B cell (primary cell): Measurements from ENCODE around the gene ZBED5.

Experiments
- CTCF ChIP-seq: fragments of 200-600 bp; IDR thresholded peaks from one replicate; pipeline ENCODE4 v1.8.0; 2022; ENCODE audit warnings: antibody characterized with exemption, mild to moderate bottlenecking
- EZH2 ChIP-seq: IDR thresholded peaks from 2 replicates; pipeline ENCODE4 v1.6.1; 2012; ENCODE audit warnings: borderline replicate concordance, low read depth, mild to moderate bottlenecking, moderate library complexity, low read length; ENCODE audit not compliant: insufficient read depth, poor library complexity, severe bottlenecking

- TF ChIP-seq CTCF, result no peak
- TF ChIP-seq EZH2, result no peak
Measured at GRCh38 chr11:10900681-10901415, 43.0 kb upstream of the ZBED5 start.
